ENCODE results near the gene GATB. TPM values are rescaled to one million over a fixed set of nuclear protein-coding genes. Genes with fewer than 3 reads are reported as not detected.

The GATB gene
- polyA plus RNA-seq, 1 donor (not counting 4 experiments of a cell fraction or from before 2014, with no cell fraction given) = 31.0 TPM

DNA sequence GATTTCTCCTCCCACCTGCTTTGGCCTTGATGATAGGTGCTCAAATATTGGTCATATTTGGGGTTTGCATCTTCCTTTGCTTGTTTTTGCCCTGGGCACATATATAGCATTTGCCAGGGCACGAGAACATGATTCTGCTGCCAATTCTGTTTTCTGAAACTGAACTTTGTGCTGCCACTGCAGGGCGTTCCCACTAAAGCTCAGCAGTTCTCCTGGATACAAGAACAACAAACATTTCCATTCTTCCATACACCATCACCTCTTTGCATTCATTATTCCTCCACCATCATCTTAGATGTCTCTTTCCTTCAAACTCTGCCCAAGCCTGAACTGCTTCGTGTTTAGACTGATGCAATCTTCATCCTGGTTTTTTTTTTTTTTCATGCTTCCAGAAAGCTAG lies 36.3 kb upstream of the GATB start:
- Histone ChIP-seq H3K36me3 (ENCODE audit: control insufficient read depth in 2 of 2, extremely low read depth in 1 of 2, insufficient read depth in 2 of 2, low read length in 2 of 2) (no peaks in the 10 kb centered on the region), H3K9ac (ENCODE audit: control insufficient read depth, extremely low read depth, insufficient read depth, low read length) (no peak overlapping the region), H3K27ac (ENCODE audit: control insufficient read depth, insufficient read depth, low read length) (no peak overlapping the region), H3K4me1 (ENCODE audit: control insufficient read depth, extremely low read depth, insufficient read depth, low read length) (peaks cover 6% of the 10 kb centered on the region), H3K27me3 (ENCODE audit: control insufficient read depth, extremely low read depth, insufficient read depth, low read length) (no peaks in the 10 kb centered on the region), H3K9me1 (ENCODE audit: control insufficient read depth, extremely low read depth, insufficient read depth, low read length) (no peaks in the 10 kb centered on the region), H3K4me2 (ENCODE audit: control insufficient read depth, extremely low read depth, insufficient read depth, low read depth, low read length) (peak overlapping the region; percentile 29), H3K79me2 (ENCODE audit: control insufficient read depth, insufficient read depth, low read length) (no peaks in the 10 kb centered on the region), H2AFZ (ENCODE audit: control insufficient read depth, low read length) (no peak overlapping the region), H3K4me3 (ENCODE audit: control insufficient read depth in 2 of 3, extremely low read depth in 1 of 3, insufficient read depth in 2 of 3, low read depth in 1 of 3, low read length in 3 of 3) (no peak overlapping the region), H4K20me1 (ENCODE audit: control insufficient read depth, extremely low read depth, insufficient read depth, low read length) (no peaks in the 10 kb centered on the region), H3K9me3 (ENCODE audit: control insufficient read depth, low read depth, low read length) (no peaks in the 10 kb centered on the region)
- dilution Hi-C loops (cut with MboI; ENCODE audit: extremely low pct_ligation_motif_present, low sequenced_read_pairs) = no loop called here
- FAIRE-seq (no peak), DNase-seq (ENCODE audit: low read depth, low spot score) (no peak)
- TF ChIP-seq, protein P1, sequence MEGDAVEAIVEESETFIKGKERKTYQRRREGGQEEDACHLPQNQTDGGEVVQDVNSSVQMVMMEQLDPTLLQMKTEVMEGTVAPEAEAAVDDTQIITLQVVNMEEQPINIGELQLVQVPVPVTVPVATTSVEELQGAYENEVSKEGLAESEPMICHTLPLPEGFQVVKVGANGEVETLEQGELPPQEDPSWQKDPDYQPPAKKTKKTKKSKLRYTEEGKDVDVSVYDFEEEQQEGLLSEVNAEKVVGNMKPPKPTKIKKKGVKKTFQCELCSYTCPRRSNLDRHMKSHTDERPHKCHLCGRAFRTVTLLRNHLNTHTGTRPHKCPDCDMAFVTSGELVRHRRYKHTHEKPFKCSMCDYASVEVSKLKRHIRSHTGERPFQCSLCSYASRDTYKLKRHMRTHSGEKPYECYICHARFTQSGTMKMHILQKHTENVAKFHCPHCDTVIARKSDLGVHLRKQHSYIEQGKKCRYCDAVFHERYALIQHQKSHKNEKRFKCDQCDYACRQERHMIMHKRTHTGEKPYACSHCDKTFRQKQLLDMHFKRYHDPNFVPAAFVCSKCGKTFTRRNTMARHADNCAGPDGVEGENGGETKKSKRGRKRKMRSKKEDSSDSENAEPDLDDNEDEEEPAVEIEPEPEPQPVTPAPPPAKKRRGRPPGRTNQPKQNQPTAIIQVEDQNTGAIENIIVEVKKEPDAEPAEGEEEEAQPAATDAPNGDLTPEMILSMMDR (optimal IDR thresholded peaks at IDR 0.05 in 1 of 3, IDR thresholded peaks at IDR 0.05 in 1 of 3, conservative IDR thresholded peaks at IDR 0.05 in 1 of 3; ENCODE audit: extremely low read depth in 1 of 3, insufficient read depth in 2 of 3, low read length in 3 of 3) = no peak
- TF ChIP-seq EZH2 (IDR thresholded peaks at IDR 0.05; ENCODE audit: low read length) = no peak

DNA sequence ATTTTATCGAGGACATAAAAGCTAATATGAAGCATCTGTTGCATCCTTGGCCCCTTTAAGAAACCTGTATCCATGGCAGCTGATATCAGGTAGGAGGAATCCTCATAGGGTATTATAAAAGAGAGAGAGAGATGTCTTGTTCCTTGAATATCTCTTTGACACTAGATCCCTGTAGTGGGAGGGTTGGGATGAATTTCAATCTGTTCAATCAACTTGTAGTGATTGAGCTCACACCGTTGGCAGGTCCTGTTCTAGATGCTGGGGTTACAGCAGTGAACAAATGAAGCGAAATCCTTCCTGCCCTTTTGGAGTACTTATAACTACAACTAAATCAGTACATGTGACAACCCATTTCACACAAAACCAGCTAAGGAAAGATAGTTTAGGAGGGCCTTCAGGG lies 35.3 kb upstream of the GATB start:
- Histone ChIP-seq H3K36me3 (ENCODE audit: control insufficient read depth in 2 of 2, extremely low read depth in 1 of 2, insufficient read depth in 2 of 2, low read length in 2 of 2) (no peaks in the 10 kb centered on the region), H3K9me3 (ENCODE audit: control insufficient read depth, low read depth, low read length) (no peaks in the 10 kb centered on the region), H3K27ac (ENCODE audit: control insufficient read depth, insufficient read depth, low read length) (no peak overlapping the region), H3K9me1 (ENCODE audit: control insufficient read depth, extremely low read depth, insufficient read depth, low read length) (no peaks in the 10 kb centered on the region), H3K9ac (ENCODE audit: control insufficient read depth, extremely low read depth, insufficient read depth, low read length) (no peak overlapping the region), H3K4me2 (ENCODE audit: control insufficient read depth, extremely low read depth, insufficient read depth, low read depth, low read length) (no peak overlapping the region), H3K79me2 (ENCODE audit: control insufficient read depth, insufficient read depth, low read length) (no peaks in the 10 kb centered on the region), H2AFZ (ENCODE audit: control insufficient read depth, low read length) (no peak overlapping the region), H3K4me3 (ENCODE audit: control insufficient read depth in 2 of 3, extremely low read depth in 1 of 3, insufficient read depth in 2 of 3, low read depth in 1 of 3, low read length in 3 of 3) (no peak overlapping the region), H3K27me3 (ENCODE audit: control insufficient read depth, extremely low read depth, insufficient read depth, low read length) (no peaks in the 10 kb centered on the region), H3K4me1 (ENCODE audit: control insufficient read depth, extremely low read depth, insufficient read depth, low read length) (peaks cover 6% of the 10 kb centered on the region), H4K20me1 (ENCODE audit: control insufficient read depth, extremely low read depth, insufficient read depth, low read length) (no peaks in the 10 kb centered on the region)
- no peak for DNase-seq (ENCODE audit: low read depth, low spot score)
- dilution Hi-C loops (cut with MboI; ENCODE audit: extremely low pct_ligation_motif_present, low sequenced_read_pairs) = no loop called here
- TF ChIP-seq, protein P1 (optimal IDR thresholded peaks at IDR 0.05 in 1 of 3, IDR thresholded peaks at IDR 0.05 in 1 of 3, conservative IDR thresholded peaks at IDR 0.05 in 1 of 3; ENCODE audit: extremely low read depth in 1 of 3, insufficient read depth in 2 of 3, low read length in 3 of 3) = no peak
- TF ChIP-seq EZH2 (IDR thresholded peaks at IDR 0.05; ENCODE audit: low read length) = no peak
- no peak for FAIRE-seq

Data from keratinocyte (primary cell).